HG03442 (cell line): ENCODE measurements around the gene DCAF8.
A peak's percentile ranks its signal among the peaks of the same experiment; 100 is the strongest.

ENCODE experiments used
- ATAC-seq: cut with Tn5 transposase; IDR thresholded peaks from one replicate; pipeline ENCODE4 v1.9.1; 2021; ENCODE audit warnings: mild to moderate bottlenecking, moderate library complexity; ENCODE audit not compliant: unreplicated experiment

The DCAF8 gene

DNA sequence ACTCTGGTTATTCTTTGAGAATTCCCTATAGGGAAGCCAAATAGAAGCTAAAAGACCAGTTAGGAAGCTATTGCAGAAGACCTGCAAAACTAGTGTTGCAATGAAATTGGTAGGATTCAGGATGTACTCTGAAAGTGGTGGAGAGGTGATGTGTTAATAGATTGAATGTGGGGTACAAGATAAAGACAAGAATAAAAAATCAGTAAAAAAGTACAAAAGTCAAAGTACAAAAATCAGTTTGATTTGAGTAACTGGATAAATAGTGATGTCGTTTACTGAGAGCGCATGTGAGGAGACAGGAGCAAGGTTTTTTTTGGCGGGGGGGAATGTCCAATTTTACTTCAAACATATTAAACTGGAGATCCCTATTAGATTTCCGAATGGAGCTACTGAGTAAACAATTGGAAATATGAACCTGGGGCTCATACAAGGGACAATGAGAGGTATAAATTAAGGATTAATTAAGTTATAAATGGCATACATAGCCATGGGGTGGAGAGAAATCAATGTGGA is 2.5 kb upstream of the DCAF8 start:
- ATAC-seq: no peak

DNA sequence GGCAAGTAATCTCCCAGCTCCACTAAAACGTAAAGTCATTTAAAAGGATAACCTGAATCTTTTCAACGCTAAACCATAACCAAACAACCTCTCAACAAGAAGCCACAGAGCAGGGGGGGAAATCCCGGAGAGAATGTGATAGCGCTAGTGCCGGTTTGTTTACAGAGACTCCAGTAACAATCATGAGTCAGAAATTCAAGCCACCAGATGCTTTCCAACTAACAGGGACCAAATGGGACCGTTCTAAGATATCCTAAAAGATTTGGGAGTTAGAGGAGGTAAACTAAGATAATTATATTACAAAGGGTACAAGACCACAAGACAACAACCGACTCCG is 825 bp downstream of the DCAF8 start:
- ATAC-seq: no peak

DNA sequence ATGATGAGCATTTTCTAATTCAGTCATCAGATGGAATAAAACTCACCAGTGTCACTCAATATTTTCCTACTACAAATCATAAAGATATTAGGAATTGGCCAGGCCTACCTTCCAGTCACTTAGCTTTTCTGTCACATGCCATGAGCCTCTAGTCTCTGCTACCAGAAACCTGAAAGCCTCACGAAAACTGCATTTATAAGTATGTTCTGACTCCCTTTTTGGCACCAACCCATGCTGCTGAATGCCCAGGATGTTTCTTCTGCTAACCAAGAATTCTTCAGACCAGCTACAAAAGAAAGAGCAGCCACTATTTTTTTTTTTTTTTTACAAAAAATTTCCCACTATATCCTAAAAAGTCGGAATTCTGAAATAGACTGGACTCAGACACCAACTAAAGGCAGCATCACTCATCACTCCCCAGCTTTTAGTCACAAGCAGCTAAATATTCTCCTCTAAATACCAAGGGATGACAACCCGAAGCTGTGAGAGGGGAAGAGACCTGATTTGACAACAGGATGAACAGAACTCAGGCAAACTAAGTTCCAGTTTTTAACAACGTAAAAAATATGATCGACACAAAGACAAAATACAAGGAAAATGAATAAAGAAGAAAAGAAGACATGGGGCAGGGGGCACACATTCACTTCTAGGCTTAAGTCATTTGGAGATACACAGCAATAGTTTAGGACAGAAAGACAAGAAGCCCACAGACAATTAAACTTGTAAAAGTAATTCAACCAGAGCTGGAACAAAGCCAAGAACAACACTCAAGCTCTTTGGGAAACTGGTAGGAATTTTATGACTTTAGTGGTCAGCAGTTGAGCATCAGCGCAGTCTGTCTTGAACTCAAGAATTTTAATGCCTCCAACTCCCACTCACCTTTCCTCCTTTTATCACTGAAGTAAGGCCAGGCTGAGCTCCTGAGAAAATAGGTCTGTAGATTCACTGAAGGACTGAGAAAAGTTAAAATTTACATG is 1.7 kb downstream of the DCAF8 start:
- ATAC-seq: no peak

DNA sequence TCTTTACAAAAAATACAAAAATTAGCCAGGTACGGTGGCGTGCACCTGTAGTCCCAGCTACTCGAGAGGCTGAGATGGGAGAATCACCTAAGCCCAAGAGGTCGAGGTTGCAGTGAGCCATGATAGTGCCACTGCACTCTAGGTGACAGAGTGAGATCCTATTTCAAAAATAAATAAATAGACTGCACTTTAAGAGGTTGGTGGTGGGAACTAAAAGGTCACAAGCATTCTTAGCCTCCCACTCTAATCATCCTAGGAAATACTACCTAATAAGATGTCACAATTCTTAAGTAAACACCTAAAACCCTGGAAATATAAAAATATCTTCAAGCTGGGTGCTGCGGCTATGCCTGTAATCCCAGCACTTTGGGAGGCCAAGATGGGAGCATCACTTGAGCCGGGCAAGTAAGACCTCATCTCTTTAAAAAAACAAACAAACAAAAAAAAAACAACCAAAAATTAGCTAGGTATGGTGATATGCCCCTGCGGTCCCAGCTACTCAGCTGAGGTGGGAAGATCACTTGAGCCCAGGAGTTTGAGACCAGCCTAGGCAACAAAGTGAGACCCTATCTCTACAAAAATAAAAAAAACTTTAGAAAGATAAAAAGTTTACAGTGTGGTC is 4.1 kb downstream of the DCAF8 start:
- ATAC-seq: no peak

DNA sequence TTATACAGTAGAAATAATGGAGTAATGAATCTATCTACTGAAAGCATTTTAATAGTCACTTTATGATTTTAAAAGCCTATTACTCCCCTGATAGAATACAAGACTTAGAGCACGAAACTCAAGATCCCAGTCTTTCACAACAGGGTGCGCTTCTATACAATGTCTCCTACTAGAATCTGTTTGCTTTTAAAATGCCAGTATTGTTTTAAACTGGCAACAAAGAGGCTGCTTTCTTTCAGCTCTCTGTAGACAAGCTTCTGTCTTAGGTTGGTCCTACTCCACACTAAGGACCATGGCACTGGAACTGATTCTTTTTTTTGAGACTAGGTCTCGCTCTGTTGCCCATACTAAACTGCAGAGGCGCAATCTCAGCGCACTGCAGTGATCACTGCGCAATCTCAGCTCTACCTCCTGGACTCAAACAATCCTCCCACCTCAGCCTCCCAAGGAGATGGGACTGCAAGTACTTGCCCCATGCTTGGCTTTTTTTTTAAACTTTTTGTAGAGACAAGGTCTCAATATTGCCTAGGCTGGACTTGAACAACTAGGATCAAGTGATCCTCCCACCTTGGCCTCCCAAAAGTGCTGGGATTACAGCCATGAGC is 4.8 kb downstream of the DCAF8 start:
- no peak for ATAC-seq

DNA sequence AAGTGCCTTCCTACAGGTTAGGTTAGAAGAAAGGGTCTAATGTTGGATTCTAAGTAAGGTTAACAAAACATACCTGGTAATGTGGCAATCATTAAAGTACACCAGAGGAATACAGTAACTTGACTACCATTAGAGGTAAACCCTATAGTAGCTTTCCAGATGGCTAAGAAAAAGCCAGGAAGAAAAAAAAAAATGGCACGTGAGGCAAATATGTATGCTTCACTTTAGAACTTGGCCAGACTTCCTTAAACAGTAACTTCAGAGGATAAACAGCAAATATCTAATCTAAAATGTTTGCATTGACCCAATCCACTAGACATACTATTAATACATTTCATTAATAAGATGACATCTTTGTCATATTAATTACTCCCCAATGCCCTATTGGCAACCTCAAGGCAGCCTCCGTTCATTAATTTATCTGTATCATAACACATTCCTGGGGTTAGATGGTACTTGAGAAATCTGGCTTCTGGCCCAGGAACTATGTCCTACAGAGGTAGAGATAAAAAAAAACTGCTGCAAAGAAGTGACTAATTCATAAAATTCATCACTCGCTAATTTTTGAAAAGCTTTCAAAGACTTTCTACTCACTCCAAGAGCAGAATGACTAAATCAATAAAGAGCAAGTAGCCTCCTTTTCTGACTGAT is 5.8 kb downstream of the DCAF8 start:
- ATAC-seq: no peak

DNA sequence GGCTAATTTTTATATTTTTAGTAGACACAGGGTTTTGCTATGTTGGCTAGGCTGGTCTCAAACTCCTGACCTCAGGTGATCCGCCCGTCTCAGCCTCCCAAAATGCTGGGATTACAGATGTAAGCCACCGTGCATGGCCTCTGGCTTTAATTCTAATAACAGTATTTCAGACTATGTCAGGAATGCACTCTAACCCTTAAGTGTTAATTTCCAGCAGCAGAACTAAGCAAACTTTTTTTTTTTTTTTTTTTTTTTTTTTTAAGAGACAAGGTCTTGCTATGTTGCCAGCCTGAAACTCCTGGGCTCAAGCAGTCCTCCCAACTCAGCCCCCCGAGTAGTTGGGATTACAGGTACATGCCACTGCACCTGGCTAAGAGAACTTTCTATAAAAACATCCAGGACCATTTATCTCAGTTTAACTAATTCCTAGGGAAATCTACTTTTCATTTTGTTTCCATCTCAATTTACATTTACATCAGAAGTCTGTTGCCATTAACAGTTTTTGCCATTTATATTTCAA is 6.5 kb downstream of the DCAF8 start:
- no peak for ATAC-seq

DNA sequence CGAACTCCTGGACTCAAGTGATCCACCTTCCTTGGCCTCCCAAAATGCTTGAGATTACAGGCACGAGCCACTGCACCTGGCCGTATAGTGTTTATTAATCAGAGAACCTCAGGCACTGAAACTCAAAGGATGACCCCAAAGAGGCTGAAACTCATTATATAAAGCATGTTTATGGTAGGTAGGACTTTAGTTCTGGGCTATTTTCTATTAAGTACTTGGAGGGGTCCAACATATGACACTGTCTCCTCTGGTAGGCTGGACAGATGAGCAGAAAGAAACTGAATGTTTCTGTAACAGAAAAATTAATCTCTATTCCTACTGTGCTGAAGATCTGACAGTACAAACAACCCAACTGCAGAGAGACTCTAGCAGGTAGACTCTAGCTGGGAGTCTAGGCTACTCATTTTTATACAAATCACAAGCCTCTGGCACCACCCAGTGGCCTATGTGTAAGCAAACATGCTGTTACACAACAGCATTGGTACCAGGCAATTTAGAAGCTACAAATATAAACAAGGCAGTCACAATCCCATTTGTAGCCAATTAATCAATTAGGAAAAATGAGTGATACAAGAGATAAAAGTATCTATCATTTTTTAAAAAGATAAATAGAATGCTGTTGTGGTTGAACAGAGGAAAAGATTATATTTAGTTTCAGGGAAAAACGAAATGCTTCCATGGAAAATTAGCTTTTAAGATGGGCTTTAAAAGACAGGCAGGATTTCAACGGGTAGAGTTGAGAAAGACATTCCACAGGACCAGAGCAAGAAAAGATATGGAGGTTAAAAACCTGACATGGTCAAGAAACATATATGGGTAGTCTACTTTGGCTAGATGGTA is 10.4 kb downstream of the DCAF8 start:
- ATAC-seq: peak; percentile 85

DNA sequence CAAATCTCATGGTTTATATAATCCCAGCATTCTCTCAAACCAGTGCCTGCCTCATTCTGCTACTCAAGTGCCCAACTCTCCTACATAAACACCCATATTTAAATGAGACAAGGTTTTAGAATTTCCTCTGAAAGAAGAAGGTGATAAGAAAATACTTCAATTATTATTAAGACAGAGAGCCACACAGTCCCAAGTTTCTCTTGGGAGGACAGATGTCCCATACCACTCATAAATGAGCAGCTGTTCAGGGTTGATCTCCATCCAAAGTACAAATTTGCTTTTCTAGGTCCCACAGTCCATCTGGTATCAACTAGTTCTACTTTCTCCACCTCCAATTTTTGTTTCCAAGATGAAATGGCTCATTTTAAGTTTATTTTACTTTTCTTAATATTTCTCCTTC is 11.3 kb downstream of the DCAF8 start:
- no peak for ATAC-seq

DNA sequence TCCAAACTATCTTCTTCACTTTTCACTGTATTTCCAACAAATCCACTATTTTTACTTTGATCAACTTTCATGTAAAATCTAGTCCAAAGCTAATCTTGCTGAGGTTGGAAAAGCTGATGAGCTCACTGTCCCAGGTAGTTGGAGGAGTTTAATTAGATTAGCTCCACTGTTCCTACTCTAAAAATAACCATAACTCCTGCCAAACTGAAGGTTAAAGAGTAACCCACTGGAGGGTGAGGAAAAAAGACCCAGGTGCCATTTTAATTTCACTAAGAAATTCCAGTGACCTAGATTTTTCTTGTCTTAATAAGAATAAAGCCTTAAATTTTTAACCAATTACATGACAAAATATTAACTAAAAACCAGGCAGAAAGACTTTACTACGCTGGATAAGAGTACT is 15.3 kb downstream of the DCAF8 start:
- ATAC-seq: no peak

DNA sequence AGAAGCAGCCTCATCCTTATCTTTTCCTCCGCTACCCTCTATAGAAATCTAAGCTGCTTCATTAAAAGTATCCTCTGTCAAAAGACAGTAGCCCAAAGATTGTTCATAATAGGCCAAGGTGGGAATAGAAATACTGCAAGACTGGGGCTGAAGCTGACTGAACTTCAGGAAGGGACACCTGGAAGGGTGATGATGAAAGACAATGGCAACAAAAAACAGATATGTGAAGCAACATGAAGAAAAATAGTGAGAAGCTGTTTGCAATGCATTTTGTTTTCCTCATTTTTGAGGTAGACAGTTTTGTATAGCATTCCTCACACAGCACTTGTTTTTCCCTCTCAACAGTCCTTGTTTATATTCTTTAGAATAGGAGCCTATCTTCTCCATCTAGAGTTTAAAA is 16.9 kb downstream of the DCAF8 start:
- no peak for ATAC-seq

DNA sequence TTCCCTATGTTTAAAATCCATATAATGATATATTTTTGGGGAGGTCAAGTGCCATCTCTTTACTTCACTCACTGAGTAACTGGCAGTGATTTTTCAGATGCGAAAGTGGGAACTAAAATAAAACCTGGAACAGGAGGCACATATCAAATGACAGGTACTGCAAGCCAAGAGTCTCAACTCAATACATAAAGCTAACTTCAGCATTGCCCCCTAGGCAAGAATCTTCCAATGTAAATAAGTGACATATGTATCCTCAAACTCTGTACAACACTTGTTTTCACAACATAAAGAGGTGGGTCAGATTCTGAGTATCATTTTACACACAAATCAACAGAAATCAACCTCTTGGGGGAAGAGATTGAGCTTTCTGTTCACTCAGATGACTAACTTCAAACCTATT is 18.1 kb downstream of the DCAF8 start:
- no peak for ATAC-seq

DNA sequence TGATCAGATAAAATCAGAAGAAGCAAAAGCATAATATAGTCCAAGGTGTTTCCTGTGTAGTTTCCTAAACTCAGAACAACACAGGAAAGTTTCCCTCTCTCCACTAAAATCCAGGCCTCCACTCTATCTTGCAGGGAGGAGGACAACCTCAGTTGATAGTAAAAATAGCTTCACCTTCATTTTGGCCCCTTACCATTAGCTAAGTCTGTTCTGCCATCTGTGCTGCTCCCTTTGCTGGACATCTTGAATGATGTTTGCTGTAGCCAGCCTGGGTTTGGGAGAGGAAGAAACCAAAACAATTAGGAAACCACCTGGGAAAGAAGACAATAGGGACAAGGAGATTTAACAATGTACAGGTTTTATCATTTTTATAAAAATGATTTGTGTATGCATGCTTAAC is 18.6 kb downstream of the DCAF8 start:
- ATAC-seq: no peak

DNA sequence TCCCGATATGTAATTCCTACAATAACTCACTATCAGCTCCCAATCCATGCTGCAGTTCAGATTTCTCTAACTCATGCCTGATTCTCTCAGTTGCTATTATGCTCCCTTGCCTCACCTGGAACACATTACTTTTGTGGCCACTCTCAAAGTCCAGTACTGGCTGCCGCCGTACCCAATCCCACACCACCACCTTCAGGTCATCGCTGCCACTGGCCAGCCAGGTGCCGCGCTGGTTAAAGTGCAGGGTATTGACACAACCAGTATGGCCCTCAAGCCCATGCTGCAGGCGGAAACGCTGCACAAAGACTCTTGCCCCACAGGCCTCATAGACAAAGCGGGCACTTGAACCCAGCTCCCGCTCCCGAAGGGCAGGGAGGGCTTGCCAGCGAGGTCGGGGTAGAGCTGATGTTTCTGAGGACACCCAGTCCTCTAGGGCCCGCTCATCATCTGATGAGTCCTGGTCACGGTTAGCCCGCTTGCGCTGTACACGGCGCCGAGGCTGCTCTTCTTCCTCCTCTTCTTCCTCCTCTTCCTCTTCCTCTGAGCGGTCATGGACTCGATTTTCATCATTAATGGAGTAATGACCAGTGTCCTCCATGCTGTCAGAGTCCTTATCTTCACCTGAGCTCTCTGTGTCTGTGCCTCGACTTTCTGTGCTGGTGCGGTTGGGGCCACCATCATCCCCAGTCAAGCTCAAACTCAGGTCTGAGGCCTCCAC is 22.6 kb downstream of the DCAF8 start:
- no peak for ATAC-seq

DNA sequence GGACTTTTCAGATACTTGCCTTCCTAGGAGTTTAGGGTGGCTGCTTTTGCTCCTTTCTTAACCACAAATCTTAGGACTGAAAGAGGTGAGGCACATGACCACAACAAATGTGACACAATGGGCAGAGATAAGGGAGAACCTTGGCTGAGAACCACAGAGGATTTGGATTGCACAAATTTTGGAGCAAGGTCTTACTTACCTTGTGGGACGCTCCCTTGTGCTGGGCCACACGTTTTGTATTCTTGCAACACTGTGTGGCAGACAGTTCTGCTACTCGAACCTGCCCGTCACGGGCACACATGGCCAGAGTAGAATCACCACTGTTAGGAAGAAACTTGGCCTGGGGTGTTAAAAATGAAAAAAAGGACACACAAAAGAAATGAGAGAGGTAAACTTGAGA is 23.9 kb downstream of the DCAF8 start:
- no peak for ATAC-seq

DNA sequence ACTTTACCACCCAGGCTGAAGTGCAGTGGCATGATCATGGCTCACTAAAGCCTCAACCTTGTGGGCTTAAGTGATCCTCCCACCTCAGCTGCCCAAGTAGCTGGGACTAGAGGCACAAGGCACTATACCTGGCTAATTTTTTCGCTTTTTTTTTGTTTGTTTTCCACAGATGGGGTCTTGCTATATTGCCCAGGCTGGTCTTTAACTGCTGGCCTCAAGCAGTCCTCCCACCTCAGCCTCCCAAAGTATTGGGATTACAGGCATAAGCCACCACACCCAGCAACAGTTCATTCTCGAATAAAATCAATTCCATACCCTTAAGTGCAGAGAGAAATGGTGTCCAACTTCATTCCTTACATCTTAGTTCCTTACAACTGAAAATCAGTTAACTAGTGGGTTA is 24.8 kb downstream of the DCAF8 start:
- no peak for ATAC-seq

DNA sequence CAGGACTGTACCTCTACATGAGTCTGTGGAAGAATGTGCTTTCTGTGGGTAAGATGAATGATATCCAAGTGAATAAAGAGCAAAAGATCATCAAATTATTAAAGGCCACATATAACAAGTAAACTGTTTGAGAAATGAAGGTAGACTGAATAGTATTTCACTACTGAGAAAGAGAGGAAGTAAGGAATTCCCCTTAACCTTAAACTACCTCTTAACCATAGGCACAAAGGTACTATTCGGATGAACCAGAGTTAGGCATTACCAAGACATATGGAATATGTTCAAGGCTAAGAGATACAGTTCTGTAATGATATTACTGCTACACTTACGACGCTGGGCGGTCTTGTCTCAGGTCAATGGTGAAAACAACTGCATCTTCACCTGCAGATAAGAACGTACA is 25.5 kb downstream of the DCAF8 start:
- no peak for ATAC-seq

DNA sequence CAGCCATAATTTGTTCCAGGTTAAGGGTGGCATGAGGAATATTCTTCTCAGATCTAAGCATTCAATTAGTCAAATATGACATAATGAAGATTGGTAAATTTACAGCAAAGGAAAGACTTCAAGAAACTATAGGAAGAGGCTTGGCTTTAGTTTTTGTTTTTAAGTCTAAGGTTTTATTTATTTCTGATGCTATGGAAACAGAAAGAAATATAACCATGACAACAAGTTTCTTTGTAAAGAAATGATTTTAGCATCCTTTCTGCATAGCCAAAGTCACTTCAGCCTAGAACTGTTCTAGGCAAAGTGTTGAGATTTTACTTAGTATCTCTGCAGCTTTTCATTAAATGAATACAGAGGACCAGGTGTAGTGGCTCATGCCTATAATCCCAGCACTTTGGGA is 29.4 kb downstream of the DCAF8 start:
- no peak for ATAC-seq

DNA sequence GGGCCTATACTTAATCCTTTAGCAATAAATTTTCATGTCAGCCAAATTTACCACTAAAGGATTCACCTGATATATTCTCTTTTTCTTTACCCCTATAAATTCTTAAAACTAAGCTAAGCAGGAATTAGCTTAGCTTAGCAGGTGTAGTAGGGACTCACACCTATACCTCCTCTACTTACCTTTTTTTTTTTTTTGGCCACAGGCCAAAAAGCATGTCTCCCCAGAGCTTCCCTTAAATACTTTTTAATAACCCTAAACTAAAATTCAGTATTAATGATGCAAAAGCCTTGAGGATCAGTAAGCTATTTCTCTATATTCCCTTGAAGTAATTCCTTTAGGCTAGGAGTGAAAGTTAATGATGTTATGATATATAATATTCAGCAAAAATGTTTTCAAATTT is 33.9 kb downstream of the DCAF8 start:
- ATAC-seq: no peak

DNA sequence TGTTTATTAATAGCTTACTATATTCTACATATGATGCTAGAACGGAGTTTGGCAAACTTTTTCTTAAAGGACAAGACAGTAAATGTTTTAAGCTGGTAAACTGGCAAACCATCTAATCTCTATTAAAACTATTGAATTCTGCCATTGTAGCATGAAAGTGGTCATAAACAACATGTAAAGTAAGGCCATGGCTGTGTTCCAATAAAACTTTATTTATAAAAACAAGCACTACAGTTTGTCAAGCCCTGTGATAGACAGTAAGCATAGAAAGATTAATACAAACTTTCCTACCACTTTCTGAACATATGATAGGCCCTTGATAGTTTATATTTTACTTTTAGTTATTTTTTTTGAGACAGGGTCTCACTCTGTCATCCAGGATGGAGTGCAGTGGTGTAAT is 34.8 kb downstream of the DCAF8 start:
- no peak for ATAC-seq
